Chondrocyte (in vitro differentiated cells): ENCODE data around the gene RNF166. TPM values are rescaled to one million over a fixed set of nuclear protein-coding genes. Genes with fewer than 3 reads are reported as not detected.

ENCODE experiments used
- DNase-seq: peaks from one replicate; pipeline ENCODE4 v3.0.0; 2021; ENCODE audit warnings: mixed read lengths, low spot score
- H3K27ac Mint-ChIP-seq: one replicate; pipeline ENCODE4 v1.8.0; 2021; ENCODE audit warnings: mild to moderate bottlenecking, moderate library complexity, mixed read lengths; ENCODE audit not compliant: unreplicated experiment
- H3K27me3 Mint-ChIP-seq: 2 replicates; pipeline ENCODE4 v1.8.0; 2021; ENCODE audit warnings: low read depth, mixed read lengths
- H3K36me3 Mint-ChIP-seq: 2 replicates; pipeline ENCODE4 v1.8.0; 2021; ENCODE audit warnings: low read depth, mixed read lengths
- H3K4me1 Mint-ChIP-seq: 2 replicates; pipeline ENCODE4 v1.8.0; 2021; ENCODE audit warnings: low read depth, mild to moderate bottlenecking, mixed read lengths
- H3K4me3 Mint-ChIP-seq: one replicate; pipeline ENCODE4 v1.8.0; 2021; ENCODE audit warnings: mild to moderate bottlenecking, moderate library complexity, mixed read lengths; ENCODE audit not compliant: unreplicated experiment
- H3K9me3 Mint-ChIP-seq: 2 replicates; pipeline ENCODE4 v1.8.0; 2021; ENCODE audit warnings: low read depth, mixed read lengths
- total RNA-seq: library from RNA; stranded (reverse); gene quantifications from 3 replicates; pipeline ENCODE4 v1.2.1, GENCODE V29; 2021
- TF ChIP-seq, protein P1 (sequence below): fragments of 200-600 bp; sonication (generic); IDR thresholded peaks from 2 replicates; pipeline ENCODE4 v1.5.0; 2021; ENCODE audit warnings: antibody characterized with exemption, mild to moderate bottlenecking, moderate library complexity

Gene RNF166
- total RNA-seq, 1 donor from 2014 or later: 12.8 TPM

- Mint-ChIP-seq H3K27me3 (no peaks in the 10 kb centered on the region), H3K4me3 (no peak overlapping the region), H3K4me1 (peaks cover 5% of the 10 kb centered on the region), H3K9me3 (no peaks in the 10 kb centered on the region), H3K27ac (no peak overlapping the region), H3K36me3 (peaks cover 6% of the 10 kb centered on the region)
- TF ChIP-seq, protein P1, sequence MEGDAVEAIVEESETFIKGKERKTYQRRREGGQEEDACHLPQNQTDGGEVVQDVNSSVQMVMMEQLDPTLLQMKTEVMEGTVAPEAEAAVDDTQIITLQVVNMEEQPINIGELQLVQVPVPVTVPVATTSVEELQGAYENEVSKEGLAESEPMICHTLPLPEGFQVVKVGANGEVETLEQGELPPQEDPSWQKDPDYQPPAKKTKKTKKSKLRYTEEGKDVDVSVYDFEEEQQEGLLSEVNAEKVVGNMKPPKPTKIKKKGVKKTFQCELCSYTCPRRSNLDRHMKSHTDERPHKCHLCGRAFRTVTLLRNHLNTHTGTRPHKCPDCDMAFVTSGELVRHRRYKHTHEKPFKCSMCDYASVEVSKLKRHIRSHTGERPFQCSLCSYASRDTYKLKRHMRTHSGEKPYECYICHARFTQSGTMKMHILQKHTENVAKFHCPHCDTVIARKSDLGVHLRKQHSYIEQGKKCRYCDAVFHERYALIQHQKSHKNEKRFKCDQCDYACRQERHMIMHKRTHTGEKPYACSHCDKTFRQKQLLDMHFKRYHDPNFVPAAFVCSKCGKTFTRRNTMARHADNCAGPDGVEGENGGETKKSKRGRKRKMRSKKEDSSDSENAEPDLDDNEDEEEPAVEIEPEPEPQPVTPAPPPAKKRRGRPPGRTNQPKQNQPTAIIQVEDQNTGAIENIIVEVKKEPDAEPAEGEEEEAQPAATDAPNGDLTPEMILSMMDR: no peak
- DNase-seq: no peak
Observed at GRCh38 chr16:88655733-88656281, 50.4 kb downstream of the RNF166 start.

DNA sequence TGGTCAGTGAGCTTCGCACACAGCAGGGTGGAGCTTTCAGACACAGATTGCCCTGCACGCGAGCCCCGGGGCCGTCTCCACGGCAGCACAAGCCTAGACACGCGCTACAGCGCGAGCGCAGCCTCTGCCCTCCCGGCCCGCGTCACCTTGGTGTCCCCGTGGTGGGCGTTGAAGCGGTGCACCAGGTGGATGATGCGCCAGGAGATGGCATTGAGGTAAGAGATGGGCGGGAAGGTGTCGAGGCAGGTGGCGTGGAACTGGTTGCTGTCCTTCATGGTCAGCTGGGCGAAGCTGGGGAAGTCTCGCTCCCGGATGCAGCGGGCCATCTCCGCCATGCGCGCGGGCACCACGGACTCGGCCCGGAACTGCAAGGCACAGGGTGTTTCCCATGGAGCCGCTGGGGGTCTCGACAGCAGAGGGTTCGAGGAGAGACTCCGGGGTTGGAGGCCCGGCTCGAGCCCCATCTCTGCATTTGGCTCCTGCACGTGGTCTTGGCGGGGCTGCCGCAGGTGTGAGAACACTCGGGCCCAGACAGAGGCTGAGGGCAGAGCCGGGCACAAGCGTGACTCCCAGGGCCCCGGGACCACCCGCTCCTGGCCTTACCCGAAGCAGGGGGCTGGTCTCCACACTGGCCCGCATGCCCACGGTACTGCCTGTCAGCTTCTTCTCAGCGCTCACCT lies 51.0 kb downstream of the RNF166 start:
- no peak overlapping the region for H3K27ac Mint-ChIP-seq
- H3K9me3 Mint-ChIP-seq: no peaks in the 10 kb centered on the region

DNA sequence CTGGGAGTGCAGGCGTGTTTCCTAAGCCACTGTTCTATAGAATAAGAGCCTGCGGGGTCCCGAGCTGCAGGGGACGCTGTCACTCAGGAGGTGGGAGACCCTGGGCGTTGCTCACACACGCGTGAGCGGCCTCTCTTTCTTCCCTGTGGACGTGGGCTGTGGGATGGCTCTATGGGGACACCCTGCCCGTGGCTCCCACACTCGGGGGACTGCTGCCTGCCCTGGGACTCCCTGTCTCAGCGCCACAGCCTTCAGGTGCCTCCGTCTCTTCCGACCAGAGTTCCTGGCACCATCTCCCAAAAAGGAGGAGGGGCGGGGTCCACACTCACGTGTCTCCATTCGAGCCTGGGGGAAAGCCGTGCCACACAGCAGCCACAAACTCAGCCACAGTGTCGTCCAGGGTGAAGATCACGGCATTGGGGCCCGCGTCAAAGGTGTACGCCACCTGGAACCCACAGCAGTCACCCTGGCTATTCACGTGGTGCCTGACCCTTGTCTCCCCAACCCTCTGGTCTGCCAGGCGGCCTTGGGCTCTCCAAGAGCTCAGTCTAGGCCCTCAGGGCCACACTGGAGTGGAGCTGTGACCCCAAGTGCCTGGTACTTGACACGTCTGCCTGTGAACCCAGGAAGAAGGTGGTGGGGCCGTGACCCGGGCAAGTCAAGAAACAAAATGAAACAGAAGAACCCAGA lies 51.7 kb downstream of the RNF166 start:
- Mint-ChIP-seq H3K36me3 (peaks cover 6% of the 10 kb centered on the region), H3K4me1 (peaks cover 9% of the 10 kb centered on the region), H3K27ac (no peak overlapping the region), H3K27me3 (no peaks in the 10 kb centered on the region), H3K4me3 (no peak overlapping the region), H3K9me3 (no peaks in the 10 kb centered on the region)
- TF ChIP-seq, protein P1: no peak
- no peak for DNase-seq

More for the DNA sequence above, 51.0 kb downstream of the RNF166 start:
- no peak for DNase-seq
- Mint-ChIP-seq H3K27me3 (no peaks in the 10 kb centered on the region), H3K36me3 (peaks cover 6% of the 10 kb centered on the region), H3K4me3 (no peak overlapping the region), H3K4me1 (peaks cover 7% of the 10 kb centered on the region)
- TF ChIP-seq, protein P1: no peak

DNA sequence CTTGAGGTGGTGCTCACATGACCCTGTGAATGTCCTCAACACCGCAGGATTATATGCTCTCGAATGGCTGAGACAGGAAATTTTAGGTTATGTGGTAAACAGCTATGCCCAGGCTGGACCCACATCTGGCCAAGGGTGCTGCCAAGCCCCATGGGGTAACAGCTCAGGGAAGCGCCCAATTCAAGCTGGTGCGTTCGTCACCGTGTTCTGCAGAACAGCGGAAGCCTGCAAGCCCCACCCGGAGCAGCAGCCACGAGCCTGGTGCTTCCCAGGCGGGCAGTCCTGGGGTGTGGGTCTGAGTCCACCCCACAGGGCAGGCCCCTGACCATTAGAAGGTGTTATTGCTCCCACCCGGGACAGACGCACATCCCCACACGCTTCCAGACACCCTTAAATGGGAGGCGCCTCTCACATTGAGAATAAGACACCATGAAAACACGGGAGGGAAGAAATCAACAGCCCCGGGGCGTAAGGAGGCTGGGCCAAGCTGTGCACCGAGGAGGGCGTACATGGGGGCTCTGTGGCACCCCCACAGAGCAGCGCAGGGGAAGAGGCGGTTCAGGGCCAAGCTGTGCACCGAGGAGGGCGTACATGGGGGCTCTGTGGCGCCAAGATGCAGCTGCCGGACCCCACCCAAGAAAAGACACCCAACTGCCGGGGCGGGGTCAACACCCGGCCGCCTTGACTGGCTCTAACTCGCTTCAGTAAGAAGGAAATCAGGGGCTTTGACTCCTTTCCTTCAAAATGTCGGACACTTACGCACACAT lies 52.4 kb downstream of the RNF166 start:
- no peaks in the 10 kb centered on the region for H3K27me3 Mint-ChIP-seq
- H3K4me3 Mint-ChIP-seq: no peak overlapping the region
- H3K36me3 Mint-ChIP-seq: peaks cover 6% of the 10 kb centered on the region
- no peak for DNase-seq
- no peak overlapping the region for H3K27ac Mint-ChIP-seq
- TF ChIP-seq, protein P1: no peak
- H3K9me3 Mint-ChIP-seq: no peaks in the 10 kb centered on the region
- H3K4me1 Mint-ChIP-seq: peaks cover 15% of the 10 kb centered on the region

- H3K4me1 Mint-ChIP-seq: peaks cover 15% of the 10 kb centered on the region
- peaks cover 6% of the 10 kb centered on the region for H3K36me3 Mint-ChIP-seq
- TF ChIP-seq, protein P1: no peak
- no peak for DNase-seq
- H3K9me3 Mint-ChIP-seq: no peaks in the 10 kb centered on the region
- H3K27me3 Mint-ChIP-seq: no peaks in the 10 kb centered on the region
- no peak overlapping the region for H3K27ac Mint-ChIP-seq
- H3K4me3 Mint-ChIP-seq: no peak overlapping the region
Observed at GRCh38 chr16:88653101-88653500, 53.1 kb downstream of the RNF166 start.
